T follicular helper cell (primary cell): Measurements from ENCODE around the gene YIF1B.
"Not testable (repeated sequence)": the region's sequence is repeated elsewhere in the genome, so short reads cannot be mapped to it uniquely, and the experiment has no call there.

ENCODE experiments used
- DNase-seq: peaks from one replicate; pipeline ENCODE4 v3.0.0-alpha.2; 2020; ENCODE audit warnings: low read depth

Gene YIF1B

DNA sequence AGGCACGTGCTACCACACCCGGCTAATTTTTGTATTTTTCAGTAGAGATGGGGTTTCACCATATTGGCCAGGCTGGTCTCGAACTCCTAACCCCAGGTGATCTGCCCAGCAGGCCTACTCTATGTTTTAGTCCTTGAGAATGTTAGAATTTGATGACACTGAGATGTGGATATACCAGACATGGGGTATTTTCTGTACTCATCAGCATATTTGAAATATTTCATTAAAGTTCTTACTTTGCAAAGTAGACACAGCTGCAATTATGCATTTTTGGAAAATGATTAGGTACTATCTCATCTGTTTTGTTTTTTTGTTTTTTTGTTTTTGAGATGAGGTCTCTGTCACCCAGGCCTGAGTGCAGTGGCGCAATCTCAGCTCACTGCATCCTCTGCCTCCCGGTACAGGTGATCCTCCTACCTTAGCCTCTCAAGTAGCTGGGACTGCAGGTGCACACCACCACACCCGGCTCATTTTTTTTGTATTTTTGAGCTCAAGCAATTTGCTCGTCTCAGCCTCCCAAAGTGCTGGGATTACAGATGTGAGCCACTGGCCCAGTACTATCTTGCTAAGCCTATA is 38.7 kb downstream of the YIF1B start:
- DNase-seq, result no peak

DNA sequence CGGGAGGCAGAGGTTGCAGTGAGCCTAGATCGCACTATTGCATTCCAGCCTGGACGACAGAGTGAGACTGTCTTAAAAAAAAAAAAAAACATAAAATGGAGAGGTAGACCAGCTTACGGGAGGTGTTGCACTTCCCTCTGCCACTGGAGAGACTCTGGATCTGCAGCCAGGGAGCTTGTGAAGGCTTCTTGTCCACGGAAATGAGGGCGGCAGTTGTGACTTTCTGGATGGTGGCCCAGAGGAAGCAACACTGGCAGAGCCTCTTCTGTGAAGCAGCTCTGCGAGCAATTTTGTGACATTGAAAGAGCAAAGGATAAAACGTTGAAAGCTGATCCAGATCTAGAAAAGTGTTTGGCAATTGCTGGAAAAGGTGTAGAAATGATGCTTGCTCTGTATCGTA is 41.0 kb downstream of the YIF1B start:
- DNase-seq, result no peak

DNA sequence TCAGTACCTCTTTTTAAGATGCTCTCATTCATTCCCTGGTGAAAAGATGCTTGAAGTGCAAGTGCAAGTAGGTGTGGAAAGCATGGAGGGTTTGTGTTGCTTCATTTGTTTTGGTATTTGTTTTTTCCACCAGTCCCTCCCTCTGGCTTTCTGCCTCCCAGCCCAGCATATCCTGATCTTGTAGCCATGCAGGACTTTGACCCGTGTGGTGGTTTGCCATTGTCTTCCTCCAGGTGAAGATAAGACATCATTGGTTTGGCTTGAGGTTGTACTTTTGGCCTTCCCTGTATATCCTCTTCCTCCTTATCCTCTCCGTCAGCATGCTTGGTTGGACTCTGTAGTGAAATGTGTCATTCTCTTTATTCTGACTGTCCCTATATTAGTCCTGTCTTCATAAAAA is 42.2 kb downstream of the YIF1B start:
- no peak for DNase-seq

DNA sequence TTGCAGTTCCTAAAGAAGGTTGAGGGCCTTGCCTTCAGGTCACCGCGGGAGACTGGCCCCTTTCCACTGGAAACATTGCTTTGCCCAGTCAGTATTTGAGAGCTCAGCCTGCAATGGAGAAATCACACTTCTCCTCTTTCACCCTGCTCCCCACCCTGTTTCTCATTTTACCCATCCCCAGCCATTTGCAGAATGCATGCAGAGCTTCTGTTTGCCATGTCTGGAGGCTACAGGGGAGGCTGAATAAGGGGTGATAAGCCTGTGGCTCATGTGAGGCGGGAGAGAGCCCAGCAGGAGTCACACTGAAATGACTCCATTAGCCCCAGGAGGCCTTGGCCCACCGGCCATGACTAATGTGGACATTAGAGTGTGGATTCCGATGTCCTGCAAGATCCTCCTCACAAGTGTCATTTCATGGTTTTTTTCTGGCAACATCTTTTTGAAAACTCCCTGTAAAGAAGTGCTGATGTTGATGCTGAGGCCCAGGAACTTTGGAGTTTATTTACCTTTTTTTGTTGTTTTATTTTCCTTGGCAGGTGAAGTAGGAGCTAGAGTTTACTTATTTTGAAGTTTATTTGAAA is 45.1 kb downstream of the YIF1B start:
- DNase-seq, result no peak

DNA sequence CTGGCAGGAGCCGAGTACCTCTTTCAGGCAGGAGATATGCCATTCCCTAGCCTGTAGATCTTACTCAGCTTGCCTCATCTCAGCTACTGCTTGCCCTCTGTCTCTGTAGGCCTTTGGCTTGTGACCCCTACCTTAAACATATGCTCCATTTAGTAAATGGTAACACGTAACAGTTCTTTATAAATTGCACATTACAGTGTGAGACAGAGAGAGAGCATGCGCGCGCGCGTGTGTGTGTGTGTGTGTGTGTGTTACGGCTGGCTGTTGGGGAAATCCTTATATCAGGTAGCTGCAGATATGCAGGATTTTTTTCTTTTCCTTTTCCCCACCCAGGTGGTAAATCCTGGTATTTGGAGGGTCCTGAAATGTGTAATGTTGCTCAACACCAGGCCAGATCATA is 47.2 kb downstream of the YIF1B start:
- no peak for DNase-seq

DNA sequence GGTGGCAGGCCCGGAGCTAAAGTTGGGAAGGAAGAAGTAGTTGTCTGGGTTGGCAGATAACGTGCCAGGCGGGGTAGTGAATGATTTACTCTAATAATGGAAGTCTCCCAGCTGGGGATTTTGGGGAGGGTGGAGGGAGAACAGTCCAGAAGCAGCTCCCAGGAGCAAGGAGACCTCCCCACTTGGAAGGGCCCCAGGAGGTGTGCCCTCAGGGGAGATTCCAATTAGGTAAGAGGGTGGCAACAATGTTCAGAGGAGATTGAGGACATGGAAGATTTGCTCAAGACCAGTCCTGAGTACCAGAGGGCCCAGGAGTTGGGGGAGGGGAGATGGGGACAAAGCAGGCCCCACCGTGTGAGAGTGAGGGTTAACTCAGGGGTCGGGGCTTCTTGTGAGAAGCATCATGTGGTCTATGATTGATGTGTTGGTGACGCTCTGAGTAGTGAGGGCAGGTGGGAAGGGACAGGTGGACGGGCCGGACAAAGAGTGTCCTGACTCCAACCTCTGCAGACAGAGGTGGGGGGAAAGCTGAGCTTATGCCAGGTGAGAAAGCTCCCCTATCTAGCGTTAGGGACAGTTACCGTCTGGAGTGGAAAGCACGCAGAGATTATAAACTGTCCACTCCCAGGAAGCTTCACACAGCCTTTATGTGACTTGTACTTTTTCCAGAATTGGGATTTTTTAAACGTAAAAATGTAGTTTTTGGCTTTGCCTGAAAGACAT is 47.8 kb downstream of the YIF1B start:
- no peak for DNase-seq

DNA sequence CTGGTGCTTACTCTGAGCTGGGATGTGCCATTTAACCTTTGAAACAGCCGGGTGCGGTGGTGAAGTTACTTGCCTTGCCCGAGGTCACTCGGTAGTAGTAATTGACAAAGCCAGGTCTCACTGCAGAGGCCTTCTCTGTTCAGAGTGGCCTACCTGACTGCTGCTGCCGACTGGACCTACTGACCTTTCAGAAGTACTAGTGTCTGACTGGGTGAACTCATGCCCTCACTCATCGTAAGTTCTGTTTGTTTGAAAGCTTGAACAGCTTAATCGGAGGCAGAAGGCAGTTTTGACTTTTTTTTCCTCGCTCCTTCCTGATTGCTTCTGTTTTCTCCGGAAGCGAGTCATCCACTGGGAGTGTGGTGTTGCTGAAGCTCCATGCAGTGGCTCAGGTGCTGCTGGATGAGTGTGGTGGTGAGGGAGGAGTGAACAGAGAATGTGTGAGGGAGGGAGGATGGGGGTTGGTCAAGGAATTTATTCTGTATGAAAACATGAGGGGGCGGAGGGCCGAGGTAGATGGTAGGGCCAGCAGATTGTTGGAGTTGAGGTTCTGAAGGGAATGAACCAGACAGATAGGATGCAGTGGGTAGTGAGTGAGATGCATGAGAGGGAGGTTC is 48.7 kb downstream of the YIF1B start:
- no peak for DNase-seq

DNA sequence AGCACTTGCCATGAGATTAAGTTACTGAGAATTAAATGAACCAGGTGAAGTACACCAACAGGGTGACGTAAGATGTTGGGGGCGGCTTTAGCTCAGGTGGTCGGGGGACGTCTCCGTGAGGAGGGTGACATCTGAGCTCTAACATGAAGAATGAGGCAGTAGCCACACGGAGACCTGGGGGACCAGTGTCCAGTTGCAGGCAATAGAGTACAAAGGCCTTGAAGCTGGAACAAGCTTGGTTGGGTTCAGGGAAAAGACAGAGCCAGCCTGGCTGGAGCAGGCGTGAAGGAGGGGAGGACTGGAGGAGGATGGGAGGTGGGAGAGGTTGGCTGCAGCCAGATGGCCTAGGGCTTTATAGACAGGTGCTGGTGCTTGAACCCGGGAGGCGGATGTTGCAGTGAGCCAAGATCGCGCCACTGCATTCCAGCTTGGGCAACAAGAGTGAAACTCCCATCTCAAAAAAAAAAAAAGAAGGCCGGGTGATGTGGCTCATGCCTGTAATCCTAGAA is 49.8 kb downstream of the YIF1B start:
- no peak for DNase-seq

DNA sequence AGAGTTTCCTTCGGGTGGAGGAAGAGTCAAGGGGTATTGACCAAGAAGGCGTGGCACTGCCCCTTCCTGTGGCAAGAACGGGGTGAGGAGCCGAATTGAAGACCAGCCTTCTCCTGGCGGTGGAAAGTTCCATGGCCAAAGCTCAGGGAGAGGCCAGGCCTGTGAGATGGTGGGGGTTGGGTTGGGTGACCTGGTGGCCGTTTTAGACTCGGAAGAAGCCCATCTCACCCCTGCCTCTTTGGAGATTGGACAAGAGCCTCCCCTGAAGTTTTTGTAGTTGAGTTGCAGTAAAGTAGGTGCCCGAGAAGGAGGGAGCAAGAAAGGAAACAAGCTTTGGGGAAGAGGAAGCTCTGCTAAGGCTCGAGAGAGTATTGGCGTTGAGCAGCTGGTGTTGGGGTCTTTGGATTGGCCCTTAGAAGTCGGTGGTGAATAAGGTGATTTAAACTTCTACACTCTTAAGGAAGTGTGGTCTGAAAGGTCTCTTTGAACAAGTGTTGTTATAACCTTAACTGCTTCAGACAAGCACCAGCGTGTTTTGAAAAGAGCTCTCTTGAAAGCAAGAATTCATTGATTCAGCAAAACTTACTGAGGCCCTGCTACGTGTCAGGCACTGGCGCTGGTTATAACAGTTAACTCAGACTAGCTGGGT is 50.4 kb downstream of the YIF1B start:
- no peak for DNase-seq

DNA sequence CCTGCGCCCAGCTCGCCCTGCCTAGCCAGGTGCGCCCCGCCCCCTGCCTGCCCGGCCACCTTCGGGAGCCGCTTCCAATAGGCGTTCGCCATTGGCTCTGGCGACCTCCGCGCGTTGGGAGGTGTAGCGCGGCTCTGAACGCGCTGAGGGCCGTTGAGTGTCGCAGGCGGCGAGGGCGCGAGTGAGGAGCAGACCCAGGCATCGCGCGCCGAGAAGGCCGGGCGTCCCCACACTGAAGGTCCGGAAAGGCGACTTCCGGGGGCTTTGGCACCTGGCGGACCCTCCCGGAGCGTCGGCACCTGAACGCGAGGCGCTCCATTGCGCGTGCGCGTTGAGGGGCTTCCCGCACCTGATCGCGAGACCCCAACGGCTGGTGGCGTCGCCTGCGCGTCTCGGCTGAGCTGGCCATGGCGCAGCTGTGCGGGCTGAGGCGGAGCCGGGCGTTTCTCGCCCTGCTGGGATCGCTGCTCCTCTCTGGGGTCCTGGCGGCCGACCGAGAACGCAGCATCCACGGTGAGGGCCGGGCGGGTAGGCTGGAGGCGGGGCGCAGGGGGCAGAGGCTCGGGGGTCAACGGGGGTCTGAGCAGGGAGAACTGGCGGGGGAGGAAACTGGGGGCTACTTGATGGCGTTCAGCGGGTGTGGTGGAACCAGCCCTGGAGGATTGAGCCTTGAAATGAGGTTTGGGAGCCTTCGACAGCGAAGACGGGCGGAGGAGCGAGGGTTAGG is 51.1 kb downstream of the YIF1B start, which contains the start of gene SPINT2:
TSS of gene SPINT2 (plus strand) at position 88 of the 727 bp plus-strand sequence. CDS start at position 408, 320 bp downstream.
- DNase-seq, result peak; percentile 18

DNA sequence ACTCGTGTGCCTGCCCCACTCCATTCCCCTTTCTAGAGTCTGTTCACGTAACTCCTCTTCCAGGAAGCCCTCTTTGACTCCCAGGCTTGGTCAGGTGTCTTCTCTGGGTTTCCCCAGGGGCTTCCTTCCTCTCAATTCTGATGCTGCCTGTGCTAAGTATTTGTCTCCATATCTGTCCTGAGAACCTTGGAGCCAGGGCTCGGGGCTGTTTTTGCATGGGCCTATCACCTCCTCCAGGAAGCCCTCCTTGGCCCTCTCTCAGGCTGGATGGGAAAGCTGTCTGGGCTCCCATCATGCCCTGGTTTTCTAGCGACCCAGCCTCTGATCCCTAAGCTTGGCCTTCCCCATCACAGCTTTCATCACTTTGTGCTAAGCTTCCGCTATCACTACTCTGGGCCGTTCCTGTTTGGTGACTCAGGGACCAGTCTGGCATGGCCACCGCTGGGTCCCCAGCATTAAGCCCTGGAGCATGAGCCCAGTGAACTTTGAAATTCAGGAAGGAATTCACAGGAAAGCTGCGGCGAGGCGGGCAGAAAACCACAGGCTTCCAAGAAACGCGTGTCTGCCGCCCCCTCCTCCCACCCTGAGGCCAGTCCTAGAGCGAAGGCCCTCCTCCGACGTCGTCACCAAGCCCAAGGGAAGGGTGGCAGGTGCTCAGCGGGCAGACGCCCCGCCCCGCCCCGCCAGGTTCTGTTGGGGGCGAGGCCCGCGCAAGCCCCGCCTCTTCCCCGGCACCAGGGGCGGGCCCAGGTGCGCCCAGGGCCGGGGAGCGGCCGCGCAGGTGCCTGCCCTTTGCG is 51.9 kb downstream of the YIF1B start:
- peak; percentile 62 for DNase-seq

DNA sequence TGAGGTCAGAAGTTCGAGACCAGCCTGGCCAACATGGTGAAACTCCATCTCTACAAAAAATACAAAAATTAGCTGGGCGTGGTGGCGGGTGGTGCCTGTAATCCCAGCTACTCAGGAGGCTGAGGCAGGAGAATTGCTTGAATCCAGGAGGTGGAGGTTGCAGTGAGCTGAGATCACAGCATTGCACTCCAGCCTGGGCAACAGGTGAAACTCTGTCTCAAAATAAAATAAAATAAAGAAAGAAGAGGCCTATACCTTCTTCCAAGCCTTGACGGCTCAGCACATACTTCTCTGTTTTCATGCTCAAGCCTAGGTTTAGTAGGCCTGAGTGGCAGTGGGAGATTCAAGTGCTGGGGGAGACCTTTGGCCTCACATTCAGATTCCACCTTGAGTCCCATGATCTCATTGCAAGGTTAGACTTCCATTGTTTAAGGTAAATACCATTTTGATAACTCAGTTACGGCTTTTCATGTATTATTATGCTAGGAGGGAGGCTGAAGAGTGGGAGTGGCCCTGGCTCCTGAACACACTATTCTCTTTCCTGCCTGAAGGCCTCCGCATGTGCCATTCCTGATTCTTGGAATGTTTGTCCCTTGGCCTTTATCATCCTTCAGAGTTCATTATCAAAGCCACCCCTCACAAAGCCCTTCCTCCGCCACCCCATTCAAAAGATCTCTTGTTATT is 53.0 kb downstream of the YIF1B start:
- no peak for DNase-seq

DNA sequence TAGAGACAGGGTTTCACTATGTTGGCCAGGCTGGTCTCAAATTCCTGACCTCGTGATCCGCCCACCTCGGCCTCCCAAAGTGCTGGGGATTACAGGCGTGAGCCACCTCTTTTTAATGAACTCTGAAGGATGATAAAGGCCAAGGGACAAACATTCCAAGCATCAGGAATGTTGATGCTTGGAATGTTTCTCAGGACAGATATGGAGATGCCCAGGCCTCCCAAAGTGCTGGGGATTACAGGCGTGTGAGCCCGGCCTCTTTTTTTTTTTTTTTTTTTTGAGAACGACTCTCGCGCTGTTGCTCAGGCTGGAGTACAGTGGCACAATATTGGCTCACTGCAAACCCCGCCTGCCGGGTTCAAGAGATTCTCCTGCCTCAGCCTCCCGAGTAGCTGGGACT is 53.8 kb downstream of the YIF1B start:
- DNase-seq, result not testable (repeated sequence)

DNA sequence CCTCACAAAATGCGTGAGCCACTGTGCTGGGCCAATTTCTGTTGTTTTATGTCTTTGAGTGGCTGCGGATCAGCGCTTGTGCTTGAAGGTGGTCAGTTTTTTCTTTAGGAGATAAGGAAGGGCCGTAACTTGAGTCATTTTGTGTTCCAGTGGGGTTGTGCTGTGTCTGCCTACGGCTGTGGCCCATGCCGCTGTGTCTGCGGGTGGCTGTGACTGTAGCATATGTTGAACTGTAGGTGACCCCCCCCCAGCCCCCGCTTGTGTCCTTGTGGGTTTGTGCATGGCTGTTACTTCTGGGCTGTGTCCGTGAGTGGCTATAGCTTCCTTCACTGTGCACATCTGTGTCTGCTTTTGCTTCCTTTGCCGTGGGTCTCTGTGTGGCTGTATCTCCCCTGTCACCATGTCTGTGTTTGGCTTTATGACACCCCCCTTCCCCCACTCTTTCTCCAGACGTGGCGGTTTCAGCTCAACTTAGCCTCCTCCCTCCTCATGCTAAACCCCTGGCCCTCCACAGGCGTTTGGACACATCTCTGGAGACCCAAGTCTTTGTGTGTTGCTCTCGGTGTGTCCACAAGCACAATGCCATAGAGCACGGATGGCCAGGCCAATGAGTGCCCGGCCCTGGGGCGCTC is 60.2 kb downstream of the YIF1B start:
- no peak for DNase-seq

DNA sequence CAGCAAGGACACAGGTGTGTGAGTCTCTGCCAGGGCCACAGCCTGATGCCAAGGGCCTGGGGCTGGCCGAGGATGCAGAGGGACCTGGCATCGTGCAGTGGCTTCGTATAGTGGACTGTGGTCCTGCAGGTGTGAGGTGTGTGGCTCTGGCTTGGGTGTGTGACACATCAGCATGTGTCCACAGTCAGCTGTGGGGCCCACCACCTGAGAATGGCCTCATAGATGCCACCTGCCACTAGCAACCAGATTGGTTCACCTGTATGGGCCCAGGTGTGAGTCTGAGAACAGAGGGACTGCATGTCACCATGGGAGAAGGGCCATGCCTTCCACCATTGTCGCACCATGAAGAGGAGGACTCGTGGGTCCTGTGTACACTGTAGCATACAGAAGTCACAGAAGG is 62.0 kb downstream of the YIF1B start:
- no peak for DNase-seq
